K562 (cell line): Measurements from ENCODE around the gene FGFBP3. TPM values are rescaled to one million over a fixed set of nuclear protein-coding genes. Genes with fewer than 3 reads are reported as not detected.

Source experiments
- ADNP ChIP-seq: fragments of 200-800 bp; sonication (Bioruptor generic); IDR thresholded peaks from 2 replicates; pipeline ENCODE4 v1.6.1; 2016; ENCODE audit warnings: missing genetic modification characterization, missing compliant biosample characterization
- CREM ChIP-seq: IDR thresholded peaks from 2 replicates; pipeline ENCODE4 v1.6.1; 2014; ENCODE audit warnings: antibody characterized with exemption, low read depth
- FOSL1 ChIP-seq: fragments of 200-800 bp; sonication (Bioruptor generic); conservative IDR thresholded peaks from 2 replicates; pipeline ENCODE4 v1.6.1; 2016; ENCODE audit warnings: missing genetic modification characterization, missing compliant biosample characterization
- IFI16 ChIP-seq: fragments of 250-450 bp; sonication (Bioruptor Pico); IDR thresholded peaks from 2 replicates; pipeline ENCODE4 v2.1.2; 2022; ENCODE audit warnings: mild to moderate bottlenecking, inconsistent platforms
- ILF3 ChIP-seq: fragments of 450-650 bp; IDR thresholded peaks from 2 replicates; pipeline ENCODE4 v1.6.1; 2018; ENCODE audit warnings: antibody characterized with exemption, mild to moderate bottlenecking, moderate library complexity, borderline replicate concordance
- L3MBTL2 ChIP-seq: fragments of 450-650 bp; IDR thresholded peaks from 2 replicates; pipeline ENCODE4 v1.6.1; 2016; ENCODE audit warnings: mild to moderate bottlenecking, moderate library complexity
- LCOR ChIP-seq: sonication (generic); formaldehyde crosslinking; IDR thresholded peaks from 2 replicates; pipeline ENCODE4 v1.8.0; 2022; ENCODE audit warnings: mild to moderate bottlenecking, missing genetic modification reagents
- NFATC3 ChIP-seq: fragments of 450-650 bp; IDR thresholded peaks from 2 replicates; pipeline ENCODE4 v1.6.1; 2017; ENCODE audit warnings: mild to moderate bottlenecking
- NFE2L1 ChIP-seq: fragments of 450-650 bp; IDR thresholded peaks from 2 replicates; pipeline ENCODE4 v1.6.1; 2016; ENCODE audit warnings: missing genetic modification characterization, low read depth, mild to moderate bottlenecking, missing compliant biosample characterization, moderate library complexity, borderline replicate concordance
- NFXL1 ChIP-seq: fragments of 450-650 bp; formaldehyde crosslinking; IDR thresholded peaks from 2 replicates; pipeline ENCODE4 v1.4.0; 2021; ENCODE audit warnings: mild to moderate bottlenecking
- NR2F6 ChIP-seq: fragments of 450-650 bp; formaldehyde crosslinking; IDR thresholded peaks from 2 replicates; pipeline ENCODE4 v1.4.0; 2020; ENCODE audit warnings: mild to moderate bottlenecking
- PCBP2 ChIP-seq: fragments of 200-400 bp; formaldehyde crosslinking; IDR thresholded peaks from 2 replicates; pipeline ENCODE4 v1.6.1; 2018; ENCODE audit warnings: low read length, low read depth, mild to moderate bottlenecking, moderate library complexity; ENCODE audit not compliant: poor library complexity, severe bottlenecking
- ZBTB8A ChIP-seq: fragments of 450-650 bp; IDR thresholded peaks from 2 replicates; pipeline ENCODE4 v1.6.1; 2018; ENCODE audit warnings: mild to moderate bottlenecking, moderate library complexity; ENCODE audit not compliant: partially characterized antibody
- ZFP30 ChIP-seq: fragments of 250-450 bp; sonication (Bioruptor Pico); IDR thresholded peaks from 2 replicates; pipeline ENCODE4 v1.8.0; 2022; ENCODE audit warnings: moderate library complexity, mild to moderate bottlenecking, inconsistent platforms, borderline replicate concordance
- ZNF121 ChIP-seq: sonication (generic); formaldehyde crosslinking; conservative IDR thresholded peaks from 2 replicates; pipeline ENCODE4 v1.8.0; 2022; ENCODE audit warnings: missing genetic modification reagents
- ZNF217 ChIP-seq: sonication (generic); formaldehyde crosslinking; IDR thresholded peaks from 2 replicates; pipeline ENCODE4 v1.8.0; 2022; ENCODE audit warnings: mild to moderate bottlenecking, missing genetic modification reagents
- ZNF445 ChIP-seq: fragments of 250-450 bp; sonication (Bioruptor Pico); IDR thresholded peaks from 2 replicates; pipeline ENCODE4 v1.4.0; 2020; ENCODE audit warnings: low read depth, mild to moderate bottlenecking, moderate library complexity
- ZSCAN29 ChIP-seq: fragments of 450-650 bp; IDR thresholded peaks from 2 replicates; pipeline ENCODE4 v1.6.1; 2017
- polyA plus RNA-seq, 8 experiments: library from polyadenylated mRNA; depleted of rRNA in 4 of 8; stranded (reverse) in 5 of 8; unstranded in 3 of 8; fragments of >200 nt; fragmentation: Nextera tagmentation in 2 of 8; fragmentation: Illumina TruSeq in 1 of 8; extraction: Ambion mirVana in 2 of 8; extraction: Trizol in 1 of 8; gene quantifications; 2 replicates each; pipeline versions ENCODE4 v1.2.1 to v1.2.3, GENCODE V29; 2011 to 2014; ENCODE audit warnings: inconsistent platforms in 1 of 8, missing spikeins in 1 of 8
- total RNA-seq, 7 experiments: library from RNA; depleted of rRNA in 6 of 7; stranded (reverse); fragments of >200 nt in 6 of 7; fragmentation: Illumina TruSeq in 2 of 7; extraction: Trizol in 2 of 7; gene quantifications; 2 replicates each; pipeline versions ENCODE4 v1.2.1 to v1.2.3, GENCODE V29; 2011 to 2021; ENCODE audit warnings: low replicate concordance in 1 of 7
- TF ChIP-seq, protein P1 (sequence below): fragments of 250-450 bp; sonication (Bioruptor Pico); IDR thresholded peaks from 2 replicates; pipeline ENCODE4 v1.8.0; 2022; ENCODE audit warnings: moderate library complexity, mild to moderate bottlenecking, inconsistent platforms
- TF ChIP-seq, protein P2 (sequence below): fragments of 450-650 bp; formaldehyde crosslinking; IDR thresholded peaks from 2 replicates; pipeline ENCODE4 v1.4.0; 2022; ENCODE audit warnings: mild to moderate bottlenecking, moderate library complexity
- TF ChIP-seq, protein P3 (sequence below): fragments of 250-450 bp; sonication (Bioruptor Pico); IDR thresholded peaks from 2 replicates; pipeline ENCODE4 v1.4.0; 2020; ENCODE audit warnings: mild to moderate bottlenecking
- TF ChIP-seq, protein P4 (sequence below): fragments of 450-650 bp; IDR thresholded peaks from 2 replicates; pipeline ENCODE4 v1.6.1; 2014; ENCODE audit warnings: low read depth, mild to moderate bottlenecking, moderate library complexity, borderline replicate concordance
- TF ChIP-seq, protein P5 (sequence below): sonication (generic); formaldehyde crosslinking; IDR thresholded peaks from 2 replicates; pipeline ENCODE4 v1.8.1; 2022; ENCODE audit warnings: missing genetic modification reagents

Gene FGFBP3
- total and polyA plus RNA-seq, 9 of the 15 experiments (the other 6 are each of a cell fraction or from before 2014, with no cell fraction given) = 0.58 to 3.0 (median 1.5) TPM

DNA sequence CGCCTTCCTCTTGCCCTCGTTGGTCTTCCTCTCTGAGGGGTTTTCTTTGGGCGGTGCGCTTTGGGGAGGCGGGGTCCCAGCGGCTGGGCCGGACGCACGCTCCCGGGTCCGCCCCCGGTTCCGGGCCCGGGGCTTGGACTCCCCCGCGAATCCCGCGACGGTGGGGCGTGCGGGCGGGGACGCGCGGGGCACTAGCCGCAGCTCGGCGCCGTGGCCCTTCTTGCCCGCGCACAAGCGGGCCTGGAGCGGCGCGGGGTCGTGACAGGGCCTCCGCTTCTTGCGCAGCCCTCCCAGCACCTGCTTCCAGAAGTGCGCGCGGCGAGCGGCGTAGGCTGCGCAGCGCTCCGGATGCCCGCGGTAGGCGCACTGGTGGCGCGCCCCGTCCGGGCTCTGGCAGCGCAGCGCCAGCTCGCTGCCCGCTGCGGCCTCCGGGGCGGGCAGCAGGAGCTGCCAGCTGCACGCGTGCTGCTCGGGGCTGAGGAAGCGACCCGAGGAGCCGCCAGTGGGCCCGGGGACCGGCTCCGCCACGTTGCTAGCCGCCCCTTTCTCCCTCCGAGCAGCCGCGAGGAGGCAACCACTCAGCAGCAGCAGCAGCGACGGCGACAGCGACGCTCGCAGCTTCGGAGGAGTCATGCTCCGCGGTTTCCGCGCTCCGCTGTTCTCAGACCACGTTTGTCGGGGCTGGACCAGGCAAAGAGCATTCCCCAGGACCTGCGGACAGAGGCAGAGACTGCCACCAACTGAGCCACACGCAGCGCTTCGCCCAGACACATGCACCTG lies 759 bp downstream of the FGFBP3 start (continued):
- TF ChIP-seq, protein P1, sequence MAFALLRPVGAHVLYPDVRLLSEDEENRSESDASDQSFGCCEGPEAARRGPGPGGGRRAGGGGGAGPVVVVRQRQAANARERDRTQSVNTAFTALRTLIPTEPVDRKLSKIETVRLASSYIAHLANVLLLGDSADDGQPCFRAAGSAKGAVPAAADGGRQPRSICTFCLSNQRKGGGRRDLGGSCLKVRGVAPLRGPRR (CRISPR knock-in tag) = no peak
- TF ChIP-seq IFI16 (no peak), LCOR (peak; percentile 45; the same call in 1 of the 2 replicates), ZBTB8A (no peak), ZSCAN29 (no peak), NR2F6 (CRISPR knock-in tag) (no peak), ADNP (tag) (no peak), ZNF121 (CRISPR knock-in tag) (no peak), ZNF217 (CRISPR knock-in tag) (no peak), ZNF445 (CRISPR knock-in tag) (no peak), PCBP2 (no peak), FOSL1 (tag) (0 out of 2 replicates have a peak, but pooled peaks have one; percentile 10), ILF3 (no peak), NFE2L1 (no peak), NFXL1 (no peak), ZFP30 (CRISPR knock-in tag) (no peak), CREM (peak; percentile 39; the same call in 1 of the 2 replicates), L3MBTL2 (peak; percentile 89; the same call in 1 of the 2 replicates), NFATC3 (no peak)
- TF ChIP-seq, protein P2, sequence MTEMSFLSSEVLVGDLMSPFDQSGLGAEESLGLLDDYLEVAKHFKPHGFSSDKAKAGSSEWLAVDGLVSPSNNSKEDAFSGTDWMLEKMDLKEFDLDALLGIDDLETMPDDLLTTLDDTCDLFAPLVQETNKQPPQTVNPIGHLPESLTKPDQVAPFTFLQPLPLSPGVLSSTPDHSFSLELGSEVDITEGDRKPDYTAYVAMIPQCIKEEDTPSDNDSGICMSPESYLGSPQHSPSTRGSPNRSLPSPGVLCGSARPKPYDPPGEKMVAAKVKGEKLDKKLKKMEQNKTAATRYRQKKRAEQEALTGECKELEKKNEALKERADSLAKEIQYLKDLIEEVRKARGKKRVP = no peak
- TF ChIP-seq, protein P3, sequence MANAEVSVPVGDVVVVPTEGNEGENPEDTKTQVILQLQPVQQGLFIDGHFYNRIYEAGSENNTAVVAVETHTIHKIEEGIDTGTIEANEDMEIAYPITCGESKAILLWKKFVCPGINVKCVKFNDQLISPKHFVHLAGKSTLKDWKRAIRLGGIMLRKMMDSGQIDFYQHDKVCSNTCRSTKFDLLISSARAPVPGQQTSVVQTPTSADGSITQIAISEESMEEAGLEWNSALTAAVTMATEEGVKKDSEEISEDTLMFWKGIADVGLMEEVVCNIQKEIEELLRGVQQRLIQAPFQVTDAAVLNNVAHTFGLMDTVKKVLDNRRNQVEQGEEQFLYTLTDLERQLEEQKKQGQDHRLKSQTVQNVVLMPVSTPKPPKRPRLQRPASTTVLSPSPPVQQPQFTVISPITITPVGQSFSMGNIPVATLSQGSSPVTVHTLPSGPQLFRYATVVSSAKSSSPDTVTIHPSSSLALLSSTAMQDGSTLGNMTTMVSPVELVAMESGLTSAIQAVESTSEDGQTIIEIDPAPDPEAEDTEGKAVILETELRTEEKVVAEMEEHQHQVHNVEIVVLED (CRISPR knock-in tag) = 0 out of 2 replicates have a peak, but pooled peaks have one; percentile 10
- TF ChIP-seq, protein P4, sequence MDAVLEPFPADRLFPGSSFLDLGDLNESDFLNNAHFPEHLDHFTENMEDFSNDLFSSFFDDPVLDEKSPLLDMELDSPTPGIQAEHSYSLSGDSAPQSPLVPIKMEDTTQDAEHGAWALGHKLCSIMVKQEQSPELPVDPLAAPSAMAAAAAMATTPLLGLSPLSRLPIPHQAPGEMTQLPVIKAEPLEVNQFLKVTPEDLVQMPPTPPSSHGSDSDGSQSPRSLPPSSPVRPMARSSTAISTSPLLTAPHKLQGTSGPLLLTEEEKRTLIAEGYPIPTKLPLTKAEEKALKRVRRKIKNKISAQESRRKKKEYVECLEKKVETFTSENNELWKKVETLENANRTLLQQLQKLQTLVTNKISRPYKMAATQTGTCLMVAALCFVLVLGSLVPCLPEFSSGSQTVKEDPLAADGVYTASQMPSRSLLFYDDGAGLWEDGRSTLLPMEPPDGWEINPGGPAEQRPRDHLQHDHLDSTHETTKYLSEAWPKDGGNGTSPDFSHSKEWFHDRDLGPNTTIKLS = peak; percentile 92
- TF ChIP-seq, protein P5, sequence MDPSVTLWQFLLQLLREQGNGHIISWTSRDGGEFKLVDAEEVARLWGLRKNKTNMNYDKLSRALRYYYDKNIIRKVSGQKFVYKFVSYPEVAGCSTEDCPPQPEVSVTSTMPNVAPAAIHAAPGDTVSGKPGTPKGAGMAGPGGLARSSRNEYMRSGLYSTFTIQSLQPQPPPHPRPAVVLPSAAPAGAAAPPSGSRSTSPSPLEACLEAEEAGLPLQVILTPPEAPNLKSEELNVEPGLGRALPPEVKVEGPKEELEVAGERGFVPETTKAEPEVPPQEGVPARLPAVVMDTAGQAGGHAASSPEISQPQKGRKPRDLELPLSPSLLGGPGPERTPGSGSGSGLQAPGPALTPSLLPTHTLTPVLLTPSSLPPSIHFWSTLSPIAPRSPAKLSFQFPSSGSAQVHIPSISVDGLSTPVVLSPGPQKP = no peak
